ENCODE measurements around the gene KRT13.
A peak's percentile ranks its signal among the peaks of the same experiment; 100 is the strongest.
"Not testable (repeated sequence)": the region's sequence is repeated elsewhere in the genome, so short reads cannot be mapped to it uniquely, and the experiment has no call there.

Gene KRT13

GRCh38 chr17:41505007-41505808, at the start of gene KRT13:
Gene KRT13, minus strand, starts transcription at chr17:41505612. Its CDS starts 62 bp downstream, at chr17:41505550.
- Mint-ChIP-seq H3K4me1 (no peaks in the 10 kb centered on the region), H3K27ac (no peak within 1 kb of the TSS), H3K4me3 (no peak within 1 kb of the TSS), H3K27me3 (no peaks in the 10 kb centered on the region), H3K9me3 (no peaks in the 10 kb centered on the region), H3K36me3 (no peaks in the 10 kb centered on the region)

- Mint-ChIP-seq H3K4me1 (peaks cover 6% of the 10 kb centered on the region), H3K27ac (no peak overlapping the region), H3K4me3 (no peak overlapping the region), H3K27me3 (peaks cover 8% of the 10 kb centered on the region), H3K36me3 (peaks cover 2% of the 10 kb centered on the region), H3K9me3 (no peaks in the 10 kb centered on the region)
Measured at GRCh38 chr17:41553987-41554680, 48.7 kb upstream of the KRT13 start.

GRCh38 chr17:41553176-41553575, 47.8 kb upstream of the KRT13 start:
- Mint-ChIP-seq H3K4me1 (peaks cover 14% of the 10 kb centered on the region), H3K27ac (no peak overlapping the region), H3K27me3 (peaks cover 5% of the 10 kb centered on the region), H3K4me3 (no peak overlapping the region), H3K9me3 (no peaks in the 10 kb centered on the region), H3K36me3 (peaks cover 2% of the 10 kb centered on the region)

GRCh38 chr17:41552455-41552854, 47.0 kb upstream of the KRT13 start:
- Mint-ChIP-seq H3K27me3 (peaks cover under 1% of the 10 kb centered on the region), H3K4me1 (peaks cover 19% of the 10 kb centered on the region), H3K27ac (no peak overlapping the region), H3K4me3 (no peak overlapping the region), H3K9me3 (no peaks in the 10 kb centered on the region), H3K36me3 (no peaks in the 10 kb centered on the region)

GRCh38 chr17:41551365-41551764, 46.0 kb upstream of the KRT13 start:
- Mint-ChIP-seq H3K9me3 (no peaks in the 10 kb centered on the region), H3K27ac (no peak overlapping the region), H3K36me3 (no peaks in the 10 kb centered on the region), H3K4me1 (peaks cover 19% of the 10 kb centered on the region), H3K4me3 (no peak overlapping the region), H3K27me3 (no peaks in the 10 kb centered on the region)

GRCh38 chr17:41549596-41550039, 44.2 kb upstream of the KRT13 start:
- no peak overlapping the region for H3K4me3 Mint-ChIP-seq
- H3K36me3 Mint-ChIP-seq, result no peaks in the 10 kb centered on the region
- H3K9me3 Mint-ChIP-seq, result no peaks in the 10 kb centered on the region
- H3K27ac Mint-ChIP-seq, result no peak overlapping the region
- H3K4me1 Mint-ChIP-seq, result peaks cover 19% of the 10 kb centered on the region
- no peaks in the 10 kb centered on the region for H3K27me3 Mint-ChIP-seq

- Mint-ChIP-seq H3K27me3 (no peaks in the 10 kb centered on the region), H3K4me3 (peak overlapping the region; percentile 67), H3K9me3 (no peaks in the 10 kb centered on the region), H3K36me3 (no peaks in the 10 kb centered on the region), H3K27ac (no peak overlapping the region), H3K4me1 (peaks cover 19% of the 10 kb centered on the region)
Measured at GRCh38 chr17:41548844-41549595, 43.6 kb upstream of the KRT13 start.

GRCh38 chr17:41547921-41548843, 42.8 kb upstream of the KRT13 start:
- Mint-ChIP-seq H3K9me3 (no peaks in the 10 kb centered on the region), H3K27ac (no peak overlapping the region), H3K36me3 (no peaks in the 10 kb centered on the region), H3K4me1 (peaks cover 19% of the 10 kb centered on the region), H3K4me3 (no peak overlapping the region), H3K27me3 (no peaks in the 10 kb centered on the region)

GRCh38 chr17:41547378-41547841, 42.0 kb upstream of the KRT13 start:
- Mint-ChIP-seq H3K27ac (peak overlapping the region; percentile 66), H3K4me3 (no peak overlapping the region), H3K4me1 (peaks cover 19% of the 10 kb centered on the region), H3K27me3 (no peaks in the 10 kb centered on the region), H3K9me3 (no peaks in the 10 kb centered on the region), H3K36me3 (no peaks in the 10 kb centered on the region)

- peaks cover 19% of the 10 kb centered on the region for H3K4me1 Mint-ChIP-seq
- H3K36me3 Mint-ChIP-seq, result no peaks in the 10 kb centered on the region
- H3K27me3 Mint-ChIP-seq, result no peaks in the 10 kb centered on the region
- H3K9me3 Mint-ChIP-seq, result no peaks in the 10 kb centered on the region
- H3K27ac Mint-ChIP-seq, result no peak overlapping the region
- H3K4me3 Mint-ChIP-seq, result no peak overlapping the region
Measured at GRCh38 chr17:41546819-41547218, 41.4 kb upstream of the KRT13 start.

- Mint-ChIP-seq H3K4me1 (peaks cover 19% of the 10 kb centered on the region), H3K4me3 (no peak overlapping the region), H3K36me3 (no peaks in the 10 kb centered on the region), H3K9me3 (no peaks in the 10 kb centered on the region), H3K27ac (no peak overlapping the region), H3K27me3 (no peaks in the 10 kb centered on the region)
Measured at GRCh38 chr17:41545829-41546410, 40.5 kb upstream of the KRT13 start.

GRCh38 chr17:41544935-41545334, 39.5 kb upstream of the KRT13 start:
- H3K9me3 Mint-ChIP-seq, result no peaks in the 10 kb centered on the region
- H3K4me3 Mint-ChIP-seq, result no peak overlapping the region
- no peaks in the 10 kb centered on the region for H3K27me3 Mint-ChIP-seq
- H3K4me1 Mint-ChIP-seq, result peaks cover 19% of the 10 kb centered on the region
- H3K36me3 Mint-ChIP-seq, result no peaks in the 10 kb centered on the region
- no peak overlapping the region for H3K27ac Mint-ChIP-seq

GRCh38 chr17:41544491-41544892, 39.1 kb upstream of the KRT13 start:
- Mint-ChIP-seq H3K27me3 (no peaks in the 10 kb centered on the region), H3K36me3 (no peaks in the 10 kb centered on the region), H3K4me1 (peaks cover 16% of the 10 kb centered on the region), H3K9me3 (no peaks in the 10 kb centered on the region), H3K27ac (no peak overlapping the region), H3K4me3 (no peak overlapping the region)

GRCh38 chr17:41542786-41543185, 37.4 kb upstream of the KRT13 start:
- H3K36me3 Mint-ChIP-seq, H3K27ac Mint-ChIP-seq, H3K4me3 Mint-ChIP-seq, H3K27me3 Mint-ChIP-seq, H3K4me1 Mint-ChIP-seq, H3K9me3 Mint-ChIP-seq: not testable (repeated sequence)

Measured in activated naive CD4-positive, alpha-beta T cell treated with anti-CD3 and anti-CD28 coated beads, Interleukin-2, amount 50 U/mL, for 24 hours (primary cell).